ENCODE measurements around the gene ADIPOR2. TPM values are rescaled to one million over a fixed set of nuclear protein-coding genes. Genes with fewer than 3 reads are reported as not detected.

Gene ADIPOR2
- total RNA-seq, 2 experiments from 2014 or later, result 63.5 to 83.3 TPM

GRCh38 chr12:1737652-1738286, 46.9 kb downstream of the ADIPOR2 start:
- DNase-seq (no peak), ATAC-seq (no peak)
- Mint-ChIP-seq H3K4me1 (peaks cover 7% of the 10 kb centered on the region), H3K36me3 (peaks cover 20% of the 10 kb centered on the region), H3K9me3 (ENCODE audit: low read depth) (no peaks in the 10 kb centered on the region), H3K27me3 (no peaks in the 10 kb centered on the region), H3K4me3 (no peak overlapping the region), H3K27ac (no peak overlapping the region)
- CTCF ChIA-PET, result no interaction called here

GRCh38 chr12:1738446-1738845, 47.6 kb downstream of the ADIPOR2 start:
- CTCF ChIA-PET, result no interaction called here
- no peak overlapping the region for H3K4me3 Mint-ChIP-seq
- H3K4me1 Mint-ChIP-seq, result peaks cover 7% of the 10 kb centered on the region
- DNase-seq, result no peak
- no peaks in the 10 kb centered on the region for H3K27me3 Mint-ChIP-seq
- no peak overlapping the region for H3K27ac Mint-ChIP-seq
- no peaks in the 10 kb centered on the region for H3K9me3 Mint-ChIP-seq (ENCODE audit: low read depth)
- ATAC-seq, result no peak
- peaks cover 22% of the 10 kb centered on the region for H3K36me3 Mint-ChIP-seq

- Mint-ChIP-seq H3K9me3 (ENCODE audit: low read depth) (no peaks in the 10 kb centered on the region), H3K4me3 (no peak overlapping the region), H3K27ac (no peak overlapping the region), H3K27me3 (no peaks in the 10 kb centered on the region), H3K4me1 (peaks cover 7% of the 10 kb centered on the region), H3K36me3 (peaks cover 20% of the 10 kb centered on the region)
- CTCF ChIA-PET, result no interaction called here
- no peak for DNase-seq
- ATAC-seq, result no peak
Observed at GRCh38 chr12:1739368-1739767, 48.5 kb downstream of the ADIPOR2 start.

GRCh38 chr12:1740161-1740948, 49.5 kb downstream of the ADIPOR2 start:
- no peak overlapping the region for H3K4me3 Mint-ChIP-seq
- H3K4me1 Mint-ChIP-seq, result peaks cover 7% of the 10 kb centered on the region
- no peaks in the 10 kb centered on the region for H3K27me3 Mint-ChIP-seq
- CTCF ChIA-PET, result interaction anchor here (0.9 kb wide), 1 partner anchor 200 kb away, joined by 3 read pairs; no protein-coding TSS in a partner anchor
- H3K27ac Mint-ChIP-seq, result no peak overlapping the region
- H3K9me3 Mint-ChIP-seq (ENCODE audit: low read depth), result no peaks in the 10 kb centered on the region
- H3K36me3 Mint-ChIP-seq, result peaks cover 25% of the 10 kb centered on the region
- no peak for DNase-seq
- no peak for ATAC-seq

GRCh38 chr12:1741154-1741949, 50.5 kb downstream of the ADIPOR2 start:
- no peak overlapping the region for H3K4me3 Mint-ChIP-seq
- no peak for DNase-seq
- H3K27ac Mint-ChIP-seq, result no peak overlapping the region
- H3K27me3 Mint-ChIP-seq, result no peaks in the 10 kb centered on the region
- H3K9me3 Mint-ChIP-seq (ENCODE audit: low read depth), result peaks cover 3% of the 10 kb centered on the region
- H3K4me1 Mint-ChIP-seq, result peaks cover 7% of the 10 kb centered on the region
- peaks cover 33% of the 10 kb centered on the region for H3K36me3 Mint-ChIP-seq
- CTCF ChIA-PET, result interaction anchor here (0.9 kb wide), 1 partner anchor 199 kb away, joined by 3 read pairs; no protein-coding TSS in a partner anchor
- no peak for ATAC-seq

- Mint-ChIP-seq H3K9me3 (ENCODE audit: low read depth) (peaks cover 20% of the 10 kb centered on the region), H3K27ac (no peak overlapping the region), H3K27me3 (no peaks in the 10 kb centered on the region), H3K4me3 (no peak overlapping the region), H3K36me3 (peaks cover 54% of the 10 kb centered on the region), H3K4me1 (no peaks in the 10 kb centered on the region)
- DNase-seq, result no peak
- ATAC-seq, result no peak
- CTCF ChIA-PET, result no interaction called here
Observed at GRCh38 chr12:1744932-1745331, 54.1 kb downstream of the ADIPOR2 start.

GRCh38 chr12:1747609-1748008, 56.7 kb downstream of the ADIPOR2 start:
- Mint-ChIP-seq H3K27ac (no peak overlapping the region), H3K9me3 (ENCODE audit: low read depth) (peaks cover 20% of the 10 kb centered on the region)
- CTCF ChIA-PET, result no interaction called here

GRCh38 chr12:1749019-1749418, 58.1 kb downstream of the ADIPOR2 start:
- Mint-ChIP-seq H3K27me3 (no peaks in the 10 kb centered on the region), H3K27ac (no peak overlapping the region), H3K36me3 (peaks cover 45% of the 10 kb centered on the region), H3K4me3 (no peak overlapping the region), H3K9me3 (ENCODE audit: low read depth) (peaks cover 20% of the 10 kb centered on the region), H3K4me1 (no peaks in the 10 kb centered on the region)
- CTCF ChIA-PET, result no interaction called here
- ATAC-seq, result no peak
- no peak for DNase-seq

More at GRCh38 chr12:1747609-1748008, 56.7 kb downstream of the ADIPOR2 start:
- H3K4me3 Mint-ChIP-seq, result no peak overlapping the region
- ATAC-seq, result no peak
- peaks cover 52% of the 10 kb centered on the region for H3K36me3 Mint-ChIP-seq
- H3K4me1 Mint-ChIP-seq, result no peaks in the 10 kb centered on the region
- DNase-seq, result no peak
- no peaks in the 10 kb centered on the region for H3K27me3 Mint-ChIP-seq

GRCh38 chr12:1750300-1750699, 59.4 kb downstream of the ADIPOR2 start:
- H3K27ac Mint-ChIP-seq, result no peak overlapping the region
- H3K4me3 Mint-ChIP-seq, result no peak overlapping the region
- CTCF ChIA-PET, result interaction anchor here (0.7 kb wide), 1 partner anchor 249 kb away, joined by 3 read pairs; no protein-coding TSS in a partner anchor
- no peaks in the 10 kb centered on the region for H3K4me1 Mint-ChIP-seq
- H3K27me3 Mint-ChIP-seq, result no peaks in the 10 kb centered on the region
- DNase-seq (no peak), ATAC-seq (no peak)
- peaks cover 47% of the 10 kb centered on the region for H3K36me3 Mint-ChIP-seq
- peaks cover 20% of the 10 kb centered on the region for H3K9me3 Mint-ChIP-seq (ENCODE audit: low read depth)

GRCh38 chr12:1758376-1758775, 67.5 kb downstream of the ADIPOR2 start:
- no peaks in the 10 kb centered on the region for H3K27me3 Mint-ChIP-seq
- no peaks in the 10 kb centered on the region for H3K9me3 Mint-ChIP-seq (ENCODE audit: low read depth)
- no peak for DNase-seq
- CTCF ChIA-PET, result no interaction called here
- H3K36me3 Mint-ChIP-seq, result peaks cover 41% of the 10 kb centered on the region
- H3K4me1 Mint-ChIP-seq, result peaks cover 4% of the 10 kb centered on the region
- no peak overlapping the region for H3K4me3 Mint-ChIP-seq
- H3K27ac Mint-ChIP-seq, result no peak overlapping the region
- ATAC-seq, result no peak

- no peak for ATAC-seq
- Mint-ChIP-seq H3K36me3 (peaks cover 41% of the 10 kb centered on the region), H3K4me1 (peaks cover 4% of the 10 kb centered on the region)
Observed at GRCh38 chr12:1758887-1759286, 68.0 kb downstream of the ADIPOR2 start.

GRCh38 chr12:1760566-1761382, 69.9 kb downstream of the ADIPOR2 start:
- no peaks in the 10 kb centered on the region for H3K9me3 Mint-ChIP-seq (ENCODE audit: low read depth)
- peaks cover 32% of the 10 kb centered on the region for H3K36me3 Mint-ChIP-seq
- no peak overlapping the region for H3K4me3 Mint-ChIP-seq
- CTCF ChIA-PET, result interaction anchor here (0.6 to 1.1 kb wide), 2 partner anchors 108 to 126 kb away, joined by 3 read pairs; no protein-coding TSS in a partner anchor
- ATAC-seq (no peak), DNase-seq (no peak)
- no peaks in the 10 kb centered on the region for H3K27me3 Mint-ChIP-seq
- H3K4me1 Mint-ChIP-seq, result peaks cover 4% of the 10 kb centered on the region
- no peak overlapping the region for H3K27ac Mint-ChIP-seq

More at GRCh38 chr12:1758887-1759286, 68.0 kb downstream of the ADIPOR2 start:
- DNase-seq, result no peak
- Mint-ChIP-seq H3K27me3 (no peaks in the 10 kb centered on the region), H3K9me3 (ENCODE audit: low read depth) (no peaks in the 10 kb centered on the region), H3K4me3 (no peak overlapping the region), H3K27ac (no peak overlapping the region)
- CTCF ChIA-PET, result no interaction called here

- Mint-ChIP-seq H3K4me1 (peaks cover 4% of the 10 kb centered on the region), H3K27ac (no peak overlapping the region), H3K9me3 (ENCODE audit: low read depth) (no peaks in the 10 kb centered on the region), H3K4me3 (no peak overlapping the region), H3K27me3 (no peaks in the 10 kb centered on the region), H3K36me3 (peaks cover 25% of the 10 kb centered on the region)
- no peak for DNase-seq
- CTCF ChIA-PET, result interaction anchor here (1.1 kb wide), 1 partner anchor 128 kb away, joined by 3 read pairs; no protein-coding TSS in a partner anchor
- ATAC-seq, result no peak
Observed at GRCh38 chr12:1761857-1762256, 71.0 kb downstream of the ADIPOR2 start.
